ENCODE results near the gene CRCP.

GRCh38 chr7:66095010-66095409 lies 19.6 kb upstream of the CRCP start:
- no peak for TF ChIP-seq POLR2AphosphoS5 (IDR thresholded peaks at IDR 0.05; ENCODE audit: borderline replicate concordance, low read depth, low read length)
- no peak for TF ChIP-seq EZH2 (IDR thresholded peaks at IDR 0.05)
- no peak for TF ChIP-seq FOXP2 (optimal IDR thresholded peaks at IDR 0.05; ENCODE audit: control extremely low read depth, extremely low read length, insufficient read depth)
